Spleen (tissue), 11 donors: ENCODE results near the gene RHOBTB1. TPM values are rescaled to one million over a fixed set of nuclear protein-coding genes. Genes with fewer than 3 reads are reported as not detected.

ENCODE experiments used
- DNase-seq: peaks from one replicate; pipeline ENCODE4 v3.0.0-alpha.2; 2020
- H3K27ac ChIP-seq, 8 donors: fragments of 200-600 bp; sonication (generic) in 7 of 8; 1 replicate in 4 of 8; 2 replicates in 4 of 8; pipeline versions ENCODE4 v1.5.0 to v1.8.0; 2016 to 2021; ENCODE audit warnings: inconsistent platforms in 4 of 8, mild to moderate bottlenecking in 4 of 8, moderate library complexity in 1 of 8
- H3K27me3 ChIP-seq, 7 donors: fragments of 200-600 bp; sonication (generic) in 6 of 7; replicated peaks in 1 of 7; 1 replicate in 4 of 7; 2 replicates in 3 of 7; pipeline versions ENCODE4 v1.5.0 to v1.8.0; 2016 to 2021; ENCODE audit warnings: inconsistent platforms in 3 of 7, mild to moderate bottlenecking in 1 of 7
- H3K36me3 ChIP-seq, 6 donors: fragments of 200-600 bp; sonication (generic) in 5 of 6; 1 replicate in 4 of 6; 2 replicates in 2 of 6; pipeline versions ENCODE4 v1.5.0 to v1.8.0; 2016 to 2021; ENCODE audit warnings: inconsistent platforms in 2 of 6
- H3K4me1 ChIP-seq, 6 donors: fragments of 200-600 bp; sonication (generic) in 5 of 6; 1 replicate in 3 of 6; 2 replicates in 3 of 6; pipeline versions ENCODE4 v1.5.0 to v1.8.0; 2016 to 2021; ENCODE audit warnings: inconsistent platforms in 3 of 6
- H3K4me3 ChIP-seq, 8 donors: fragments of 200-600 bp; sonication (generic) in 7 of 8; 1 replicate in 4 of 8; 2 replicates in 4 of 8; pipeline versions ENCODE4 v1.5.0 to v1.8.0; 2016 to 2021; ENCODE audit warnings: inconsistent platforms in 4 of 8, mild to moderate bottlenecking in 4 of 8, moderate library complexity in 2 of 8
- H3K9me3 ChIP-seq, 8 donors: fragments of 200-600 bp; sonication (generic) in 7 of 8; 1 replicate in 4 of 8; 2 replicates in 4 of 8; pipeline versions ENCODE4 v1.5.0 to v1.8.0; 2016 to 2021; ENCODE audit warnings: inconsistent platforms in 4 of 8
- POLR2A ChIP-seq, 3 donors: fragments of 450-650 bp; IDR thresholded peaks; one replicate each; pipeline ENCODE4 v1.5.1; 2017; ENCODE audit warnings: antibody characterized with exemption in 3 of 3, mild to moderate bottlenecking in 1 of 3
- POLR2AphosphoS5 ChIP-seq, 3 donors: sonication (generic); formaldehyde crosslinking; IDR thresholded peaks; one replicate each; pipeline ENCODE4 v1.5.1; 2017; ENCODE audit warnings: antibody characterized with exemption in 3 of 3
- WGBS, 5 donors: extraction: QIAGEN DNeasy Blood & Tissue Kit in 3 of 5; methylation state at CpG; one replicate each; pipeline versions ENCODE4 v1.1.5 to v1.1.7; 2013 to 2018; 5-methylcytosine and 5-hydroxymethylcytosine counted together
- intact Hi-C: fragments of 100-400 bp; cut with DNase I; formaldehyde crosslinking; loops from one replicate; pipeline ENCODE4 v1.15.0; 2023; ENCODE audit warnings: low total_unique reads
- polyA plus RNA-seq, 3 donors: library from polyadenylated mRNA; stranded (reverse); fragments of 200-250 nt; gene quantifications; one replicate each; pipeline ENCODE4 v1.2.1, GENCODE V29; 2013
- total RNA-seq, 7 donors: library from RNA; depleted of rRNA in 3 of 7; stranded (reverse); fragments of >200 nt in 3 of 7; fragmentation: NEBNext Ultra II Directional in 4 of 7; extraction: Animal tissue kit (Norgen Biotek cat#: 25700) in 4 of 7; gene quantifications; one replicate each; pipeline versions ENCODE4 v1.1.0 to v1.2.1, GENCODE V29; 2016 to 2021
- TF ChIP-seq, protein P1 (sequence below), 11 experiments: fragments of 200-600 bp in 7 of 11; fragments of 450-650 bp in 4 of 11; sonication (generic) in 4 of 11; IDR thresholded peaks in 8 of 11; conservative IDR thresholded peaks in 3 of 11; 1 replicate in 7 of 11; 2 replicates in 4 of 11; pipeline versions ENCODE4 v1.4.0 to v1.8.0; 2016 to 2021; ENCODE audit warnings: antibody characterized with exemption in 11 of 11, inconsistent platforms in 4 of 11, mild to moderate bottlenecking in 1 of 11
- donor health status: healthy with polysubstance abuse.
- donor health status: DM: no; HTN: no; CAD: no; lungs with moderate emphysema.
- donor health status: DM: no; HTN: no; CAD: no.
- donor health status: Bipolar disorder and iron deficiency.
- donor health status: healthy.
- donor health status: DM: no; HTN: no; CAD: no.
- donor health status: DM: yes; HTN: yes; CAD: no.

RHOBTB1 gene
- total and polyA plus RNA-seq, 10 donors: 4.9 to 49.2 (median 20.6) TPM

DNA sequence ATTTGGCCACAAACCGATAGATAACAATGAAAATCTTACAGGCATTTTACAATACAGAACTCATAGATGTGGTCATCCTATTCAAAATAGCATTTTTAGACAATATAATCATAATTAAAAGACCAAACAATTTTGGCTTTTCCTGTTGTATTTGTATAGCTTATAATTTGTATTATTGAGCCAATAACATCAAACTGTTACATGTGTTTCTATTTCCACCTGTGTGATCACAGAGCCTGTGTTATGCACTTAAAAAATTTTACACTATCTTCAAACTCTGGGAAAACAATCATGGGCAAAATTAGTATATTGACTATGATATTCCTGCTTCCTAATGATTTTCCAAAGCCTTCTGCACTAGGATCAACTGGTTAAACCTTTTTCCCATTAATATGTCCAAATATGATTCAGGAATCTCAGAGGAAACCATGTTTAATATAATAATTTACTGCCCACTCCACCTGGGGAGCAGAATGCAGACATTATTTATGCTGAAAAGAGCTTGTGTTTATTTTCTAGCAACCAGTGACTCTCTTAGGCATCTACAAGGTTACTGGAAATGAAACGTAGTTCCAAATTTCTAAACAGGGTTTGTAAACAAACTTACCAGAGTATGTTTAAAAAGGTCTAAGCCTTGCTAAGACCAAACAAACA is 1.7 kb downstream of the RHOBTB1 start:
- no peak for DNase-seq
- H3K27me3 ChIP-seq: peaks cover 0 to 36% (median 0%) of the 10 kb centered on the region in 7 donors
- H3K4me1 ChIP-seq: peaks cover 0 to 48% (median 26%) of the 10 kb centered on the region in 6 donors
- H3K27ac ChIP-seq: peak overlapping the region in 7 of 8 donors; percentile 88 to 95 (median 92)
- H3K4me3 ChIP-seq: peak overlapping the region in 7 of 8 donors; percentile 54 to 83 (median 62)
- TF ChIP-seq, protein P1, sequence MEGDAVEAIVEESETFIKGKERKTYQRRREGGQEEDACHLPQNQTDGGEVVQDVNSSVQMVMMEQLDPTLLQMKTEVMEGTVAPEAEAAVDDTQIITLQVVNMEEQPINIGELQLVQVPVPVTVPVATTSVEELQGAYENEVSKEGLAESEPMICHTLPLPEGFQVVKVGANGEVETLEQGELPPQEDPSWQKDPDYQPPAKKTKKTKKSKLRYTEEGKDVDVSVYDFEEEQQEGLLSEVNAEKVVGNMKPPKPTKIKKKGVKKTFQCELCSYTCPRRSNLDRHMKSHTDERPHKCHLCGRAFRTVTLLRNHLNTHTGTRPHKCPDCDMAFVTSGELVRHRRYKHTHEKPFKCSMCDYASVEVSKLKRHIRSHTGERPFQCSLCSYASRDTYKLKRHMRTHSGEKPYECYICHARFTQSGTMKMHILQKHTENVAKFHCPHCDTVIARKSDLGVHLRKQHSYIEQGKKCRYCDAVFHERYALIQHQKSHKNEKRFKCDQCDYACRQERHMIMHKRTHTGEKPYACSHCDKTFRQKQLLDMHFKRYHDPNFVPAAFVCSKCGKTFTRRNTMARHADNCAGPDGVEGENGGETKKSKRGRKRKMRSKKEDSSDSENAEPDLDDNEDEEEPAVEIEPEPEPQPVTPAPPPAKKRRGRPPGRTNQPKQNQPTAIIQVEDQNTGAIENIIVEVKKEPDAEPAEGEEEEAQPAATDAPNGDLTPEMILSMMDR (IDR thresholded peaks at IDR 0.05 in 8 of 11, conservative IDR thresholded peaks at IDR 0.05 in 3 of 11): no peak
- no peak for TF ChIP-seq POLR2A (IDR thresholded peaks at IDR 0.05)
- no peak for TF ChIP-seq POLR2AphosphoS5 (IDR thresholded peaks at IDR 0.05)
- H3K36me3 ChIP-seq: no peaks in the 10 kb centered on the region
- 40 to 49% (median 42%) methylated on average over 2 of the region's 2 CpGs for WGBS, 5 donors
- no peaks in the 10 kb centered on the region for H3K9me3 ChIP-seq
- intact Hi-C loops: no loop called here

- 83 to 97% (median 83%) methylated on average over 3 of the region's 3 CpGs for WGBS, 5 donors
- H3K4me1 ChIP-seq: peaks cover 0 to 48% (median 26%) of the 10 kb centered on the region in 6 donors
- no peak overlapping the region for H3K27ac ChIP-seq
- peaks cover 0 to 28% (median 0%) of the 10 kb centered on the region in 7 donors for H3K27me3 ChIP-seq
- peaks cover 0 to 6% (median 0%) of the 10 kb centered on the region in 6 donors for H3K36me3 ChIP-seq
- TF ChIP-seq POLR2AphosphoS5 (IDR thresholded peaks at IDR 0.05) (no peak), POLR2A (IDR thresholded peaks at IDR 0.05) (no peak)
- TF ChIP-seq, protein P1 (IDR thresholded peaks at IDR 0.05 in 8 of 11, conservative IDR thresholded peaks at IDR 0.05 in 3 of 11): no peak
- no peak overlapping the region for H3K4me3 ChIP-seq
- no peak for DNase-seq
- H3K9me3 ChIP-seq: no peaks in the 10 kb centered on the region
- intact Hi-C loops: no loop called here
Observed at GRCh38 chr10:60940446-60940845, 3.5 kb downstream of the RHOBTB1 start.

DNA sequence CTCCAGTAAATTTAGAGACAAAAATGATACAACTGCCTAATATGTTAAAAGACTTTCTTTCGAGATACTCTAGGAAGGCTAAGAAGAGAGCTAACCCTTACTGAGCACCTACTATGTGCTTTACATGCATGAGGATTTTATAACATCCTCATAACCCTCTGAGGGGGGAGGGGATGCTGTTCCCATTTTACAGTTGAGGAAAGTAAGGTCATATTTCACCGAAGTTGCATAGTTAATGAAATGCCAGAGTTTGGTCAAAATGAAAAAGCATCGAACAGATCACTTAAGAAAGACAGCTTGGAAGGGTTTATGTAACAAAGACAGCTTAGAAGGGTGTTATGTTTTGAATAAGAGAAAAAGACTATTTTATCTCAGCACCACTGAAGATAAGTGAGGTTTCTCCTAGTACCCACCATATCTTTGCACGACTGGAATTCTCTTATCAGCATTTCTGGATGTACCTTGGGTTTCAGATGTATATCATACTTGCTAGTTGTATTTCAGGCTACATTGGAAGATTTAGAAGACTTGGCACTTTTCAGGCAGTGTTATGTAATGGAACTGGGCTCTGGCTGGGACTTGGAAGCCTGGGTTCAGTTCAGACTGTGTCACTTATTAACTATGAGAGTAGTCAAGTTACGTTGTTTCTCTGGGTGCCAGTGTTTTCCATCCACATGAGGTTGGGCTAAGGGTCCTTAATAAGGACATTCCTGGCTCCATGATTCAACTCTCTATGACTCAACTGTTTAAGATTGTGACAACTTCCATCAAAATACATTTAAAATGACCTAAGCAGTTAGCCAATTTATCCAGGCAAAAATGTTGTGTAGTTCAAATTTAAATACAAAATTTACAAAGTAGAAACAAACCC is 6.0 kb downstream of the RHOBTB1 start:
- peaks cover 0 to 4% (median 0%) of the 10 kb centered on the region in 7 donors for H3K27me3 ChIP-seq
- TF ChIP-seq, protein P1 (IDR thresholded peaks at IDR 0.05 in 8 of 11, conservative IDR thresholded peaks at IDR 0.05 in 3 of 11): no peak
- TF ChIP-seq POLR2A (IDR thresholded peaks at IDR 0.05) (no peak), POLR2AphosphoS5 (IDR thresholded peaks at IDR 0.05) (no peak)
- intact Hi-C loops: no loop called here
- H3K27ac ChIP-seq: no peak overlapping the region
- no peak for DNase-seq
- peaks cover 0 to 28% (median 16%) of the 10 kb centered on the region in 6 donors for H3K4me1 ChIP-seq
- 86 to 93% (median 88%) methylated on average over 5 of the region's 5 CpGs for WGBS, 5 donors
- no peak overlapping the region for H3K4me3 ChIP-seq
- H3K9me3 ChIP-seq: no peaks in the 10 kb centered on the region
- peaks cover 0 to 11% (median 0%) of the 10 kb centered on the region in 6 donors for H3K36me3 ChIP-seq

- no peak overlapping the region for H3K4me3 ChIP-seq
- TF ChIP-seq POLR2A (IDR thresholded peaks at IDR 0.05): no peak
- peaks cover 0 to 11% (median 0%) of the 10 kb centered on the region in 6 donors for H3K36me3 ChIP-seq
- WGBS, 5 donors: 63 to 89% (median 71%) methylated on average over 4 of the region's 4 CpGs
- peaks cover 0 to 18% (median 8%) of the 10 kb centered on the region in 6 donors for H3K4me1 ChIP-seq
- H3K27me3 ChIP-seq: no peaks in the 10 kb centered on the region
- intact Hi-C loops: no loop called here
- no peak overlapping the region for H3K27ac ChIP-seq
- DNase-seq: no peak
- H3K9me3 ChIP-seq: no peaks in the 10 kb centered on the region
Observed at GRCh38 chr10:60937022-60937421, 7.0 kb downstream of the RHOBTB1 start.
